ENCODE results near the gene NLRC4.

Gene NLRC4

DNA sequence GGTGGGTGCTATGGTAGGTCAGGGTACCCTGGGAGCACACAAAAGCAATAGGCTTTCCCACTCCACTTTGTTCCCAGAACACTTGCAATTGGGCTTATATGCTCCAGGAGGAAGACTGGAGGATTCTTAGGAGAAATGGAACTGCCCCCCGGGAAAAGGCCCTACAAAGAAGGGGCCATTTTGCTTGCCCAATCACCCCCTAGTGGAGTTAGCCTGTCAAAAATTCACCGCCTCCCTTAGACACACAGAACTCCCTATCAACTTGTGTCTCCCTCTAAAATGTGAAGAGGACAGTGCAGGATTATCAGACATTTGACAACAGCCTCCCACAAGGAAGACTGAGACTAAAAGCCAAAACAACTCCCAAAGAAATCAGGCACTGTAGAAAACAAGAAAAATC lies 36.5 kb downstream of the NLRC4 start:
- H2BK120ac ChIP-seq (ENCODE audit: low read depth, low read length), result no peak overlapping the region
- no peaks in the 10 kb centered on the region for H3K79me2 ChIP-seq (ENCODE audit: control insufficient read depth, insufficient read depth, low read length)
- no peak overlapping the region for H4K5ac ChIP-seq (ENCODE audit: low read length)
- H3K9ac ChIP-seq (ENCODE audit: low read length), result no peak overlapping the region
- H3K79me1 ChIP-seq (ENCODE audit: low read length), result no peaks in the 10 kb centered on the region
- no peak overlapping the region for H2AK5ac ChIP-seq (ENCODE audit: low read length)
- no peak overlapping the region for H3K18ac ChIP-seq (ENCODE audit: low read length)
- no peak overlapping the region for H3K56ac ChIP-seq (ENCODE audit: low read length)
- H4K8ac ChIP-seq (ENCODE audit: low read depth, low read length), result no peak overlapping the region
- no peak overlapping the region for H3K23ac ChIP-seq (ENCODE audit: low read length)
- no peaks in the 10 kb centered on the region for H3K36me3 ChIP-seq (ENCODE audit: control insufficient read depth, insufficient read depth, low read length)
- no peak overlapping the region for H3K4me2 ChIP-seq (ENCODE audit: low read length)
- H3K4ac ChIP-seq (ENCODE audit: low read depth, low read length), result no peak overlapping the region
- H3K27me3 ChIP-seq (ENCODE audit: insufficient read depth, low read length, poor library complexity), result no peaks in the 10 kb centered on the region
- H2BK5ac ChIP-seq (ENCODE audit: low read length), result no peak overlapping the region
- H3K4me1 ChIP-seq (ENCODE audit: control insufficient read depth, low read depth, low read length), result peaks cover 2% of the 10 kb centered on the region
- no peak overlapping the region for H3K27ac ChIP-seq (ENCODE audit: low read depth, low read length)
- WGBS (ENCODE audit: extremely low coverage, insufficient coverage, low lambda C conversion rate), result no CpG with 5 or more reads among the region's 2 CpGs
- no peak overlapping the region for H3K4me3 ChIP-seq (ENCODE audit: low read length)
- DNase-seq, result no peak
- H2BK15ac ChIP-seq (replicated peaks; ENCODE audit: low read depth), result no peak overlapping the region

DNA sequence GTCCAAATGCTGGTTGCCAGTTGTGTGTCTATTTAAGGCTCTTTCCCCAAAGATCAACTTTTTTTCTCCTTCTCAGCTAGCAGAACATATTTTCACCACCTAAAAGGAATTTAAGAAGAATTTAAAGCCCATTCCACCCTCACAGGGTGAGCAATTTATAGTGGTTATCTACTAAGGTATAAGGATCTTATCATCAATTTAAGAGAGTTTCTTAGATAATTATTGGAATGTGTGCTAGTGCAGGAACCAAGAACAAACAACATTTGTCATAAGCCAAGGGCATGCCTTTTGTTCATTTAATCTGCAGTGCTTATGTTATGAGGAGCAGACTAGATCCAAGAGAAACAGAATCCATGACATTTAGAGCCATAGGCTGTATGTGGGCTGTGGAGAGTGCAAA lies 37.2 kb downstream of the NLRC4 start:
- H2BK15ac ChIP-seq (replicated peaks; ENCODE audit: low read depth), result no peak overlapping the region
- no peak overlapping the region for H4K5ac ChIP-seq (ENCODE audit: low read length)
- H3K79me1 ChIP-seq (ENCODE audit: low read length), result no peaks in the 10 kb centered on the region
- H3K56ac ChIP-seq (ENCODE audit: low read length), result no peak overlapping the region
- no peak overlapping the region for H4K8ac ChIP-seq (ENCODE audit: low read depth, low read length)
- H3K23ac ChIP-seq (ENCODE audit: low read length), result no peak overlapping the region
- H3K4me1 ChIP-seq (ENCODE audit: control insufficient read depth, low read depth, low read length), result peaks cover 2% of the 10 kb centered on the region
- no peak overlapping the region for H3K9ac ChIP-seq (ENCODE audit: low read length)
- peaks cover 2% of the 10 kb centered on the region for H3K36me3 ChIP-seq (ENCODE audit: control insufficient read depth, insufficient read depth, low read length)
- no peak overlapping the region for H3K18ac ChIP-seq (ENCODE audit: low read length)
- H3K4ac ChIP-seq (ENCODE audit: low read depth, low read length), result no peak overlapping the region
- H2AK5ac ChIP-seq (ENCODE audit: low read length), result no peak overlapping the region
- H3K79me2 ChIP-seq (ENCODE audit: control insufficient read depth, insufficient read depth, low read length), result no peaks in the 10 kb centered on the region
- no peaks in the 10 kb centered on the region for H3K27me3 ChIP-seq (ENCODE audit: insufficient read depth, low read length, poor library complexity)
- H3K4me3 ChIP-seq (ENCODE audit: low read length), result no peak overlapping the region
- H2BK120ac ChIP-seq (ENCODE audit: low read depth, low read length), result no peak overlapping the region
- DNase-seq, result no peak
- no peak overlapping the region for H2BK5ac ChIP-seq (ENCODE audit: low read length)
- no peak overlapping the region for H3K27ac ChIP-seq (ENCODE audit: low read depth, low read length)
- H3K4me2 ChIP-seq (ENCODE audit: low read length), result no peak overlapping the region

DNA sequence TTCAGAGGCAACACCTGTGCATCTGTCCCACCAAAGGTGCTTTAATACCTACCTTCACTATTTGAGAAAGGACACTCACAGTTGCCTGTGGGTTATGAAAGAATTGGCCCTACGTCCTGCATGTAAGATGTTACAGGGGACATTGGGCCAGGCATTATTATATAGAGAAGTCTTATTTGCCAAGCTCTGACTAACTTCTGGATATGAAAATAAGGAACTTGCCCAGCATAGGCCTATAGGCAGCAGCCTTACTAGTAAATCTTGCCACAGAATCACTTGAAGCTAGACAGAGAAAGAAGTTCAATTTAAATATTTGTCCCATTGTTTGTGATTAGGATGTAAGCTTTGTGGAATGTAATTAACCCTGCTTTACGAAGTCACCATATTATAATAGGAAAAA lies 41.7 kb downstream of the NLRC4 start:
- H2BK5ac ChIP-seq (ENCODE audit: low read length), result no peak overlapping the region
- H3K4me1 ChIP-seq (ENCODE audit: control insufficient read depth, low read depth, low read length), result no peaks in the 10 kb centered on the region
- no peaks in the 10 kb centered on the region for H3K79me2 ChIP-seq (ENCODE audit: control insufficient read depth, insufficient read depth, low read length)
- no peak overlapping the region for H3K4me3 ChIP-seq (ENCODE audit: low read length)
- WGBS (ENCODE audit: extremely low coverage, insufficient coverage, low lambda C conversion rate), result no CpG with 5 or more reads among the region's 2 CpGs
- no peak overlapping the region for H2BK120ac ChIP-seq (ENCODE audit: low read depth, low read length)
- no peak overlapping the region for H3K4ac ChIP-seq (ENCODE audit: low read depth, low read length)
- no peak overlapping the region for H4K8ac ChIP-seq (ENCODE audit: low read depth, low read length)
- H3K4me2 ChIP-seq (ENCODE audit: low read length), result no peak overlapping the region
- H3K27me3 ChIP-seq (ENCODE audit: insufficient read depth, low read length, poor library complexity), result no peaks in the 10 kb centered on the region
- peaks cover 4% of the 10 kb centered on the region for H3K36me3 ChIP-seq (ENCODE audit: control insufficient read depth, insufficient read depth, low read length)
- H3K56ac ChIP-seq (ENCODE audit: low read length), result no peak overlapping the region
- H3K18ac ChIP-seq (ENCODE audit: low read length), result no peak overlapping the region
- no peak overlapping the region for H2AK5ac ChIP-seq (ENCODE audit: low read length)
- no peak for DNase-seq
- no peak overlapping the region for H3K9ac ChIP-seq (ENCODE audit: low read length)
- no peak overlapping the region for H3K27ac ChIP-seq (ENCODE audit: low read depth, low read length)
- no peaks in the 10 kb centered on the region for H3K79me1 ChIP-seq (ENCODE audit: low read length)
- H4K5ac ChIP-seq (ENCODE audit: low read length), result no peak overlapping the region
- H2BK15ac ChIP-seq (replicated peaks; ENCODE audit: low read depth), result no peak overlapping the region
- no peak overlapping the region for H3K23ac ChIP-seq (ENCODE audit: low read length)

DNA sequence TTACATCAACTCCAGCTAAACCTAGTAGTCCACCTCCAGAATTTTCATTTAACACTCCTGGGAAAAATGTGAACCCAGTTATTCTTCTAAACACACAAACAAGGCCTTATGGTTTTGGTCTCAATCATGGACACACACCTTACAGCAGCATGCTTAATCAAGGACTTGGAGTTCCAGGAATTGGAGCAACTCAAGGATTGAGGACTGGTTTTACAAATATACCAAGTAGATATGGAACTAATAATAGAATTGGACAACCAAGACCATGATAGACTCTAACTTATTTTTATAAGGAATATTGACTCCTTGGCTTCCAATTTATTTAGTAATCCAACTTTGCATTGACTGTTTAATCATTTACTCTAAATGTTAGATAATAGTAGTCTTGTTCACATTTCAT lies 44.2 kb downstream of the NLRC4 start:
- Histone ChIP-seq H3K9ac (ENCODE audit: low read length) (no peak overlapping the region), H3K18ac (ENCODE audit: low read length) (no peak overlapping the region), H4K8ac (ENCODE audit: low read depth, low read length) (no peak overlapping the region), H4K5ac (ENCODE audit: low read length) (no peak overlapping the region), H3K36me3 (ENCODE audit: control insufficient read depth, insufficient read depth, low read length) (peaks cover 4% of the 10 kb centered on the region), H3K4me1 (ENCODE audit: control insufficient read depth, low read depth, low read length) (no peaks in the 10 kb centered on the region), H2BK120ac (ENCODE audit: low read depth, low read length) (no peak overlapping the region), H3K4me3 (ENCODE audit: low read length) (no peak overlapping the region), H3K23ac (ENCODE audit: low read length) (no peak overlapping the region), H2AK5ac (ENCODE audit: low read length) (no peak overlapping the region), H3K27ac (ENCODE audit: low read depth, low read length) (no peak overlapping the region), H2BK5ac (ENCODE audit: low read length) (no peak overlapping the region), H3K56ac (ENCODE audit: low read length) (no peak overlapping the region), H3K79me1 (ENCODE audit: low read length) (no peaks in the 10 kb centered on the region), H2BK15ac (replicated peaks; ENCODE audit: low read depth) (no peak overlapping the region), H3K4me2 (ENCODE audit: low read length) (no peak overlapping the region), H3K27me3 (ENCODE audit: insufficient read depth, low read length, poor library complexity) (no peaks in the 10 kb centered on the region), H3K79me2 (ENCODE audit: control insufficient read depth, insufficient read depth, low read length) (no peaks in the 10 kb centered on the region), H3K4ac (ENCODE audit: low read depth, low read length) (no peak overlapping the region)
- no peak for DNase-seq

DNA sequence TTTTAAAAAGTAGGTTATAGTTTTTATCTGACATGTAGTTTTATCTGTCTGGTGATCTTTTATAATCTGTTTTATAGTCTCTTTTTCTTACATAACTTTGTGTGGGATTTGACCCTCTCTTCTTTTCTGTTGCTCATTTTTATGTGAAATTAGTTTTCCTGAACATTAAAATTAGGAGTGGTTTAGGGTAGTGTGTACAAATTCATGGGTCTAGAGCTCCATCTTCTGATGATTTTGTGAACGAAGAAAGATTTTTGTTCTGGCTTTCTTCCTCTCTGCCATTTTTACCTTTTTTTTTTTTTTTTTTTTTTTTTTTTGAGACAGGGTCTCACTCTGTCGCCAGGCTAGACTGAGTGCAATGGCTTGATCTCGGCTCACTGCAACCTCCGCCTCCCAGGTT lies 52.4 kb downstream of the NLRC4 start:
- no peak overlapping the region for H3K4me3 ChIP-seq (ENCODE audit: low read length)
- no CpG with 5 or more reads among the region's 4 CpGs for WGBS (ENCODE audit: extremely low coverage, insufficient coverage, low lambda C conversion rate)
- no peak overlapping the region for H3K18ac ChIP-seq (ENCODE audit: low read length)
- no peaks in the 10 kb centered on the region for H3K27me3 ChIP-seq (ENCODE audit: insufficient read depth, low read length, poor library complexity)
- no peak overlapping the region for H4K5ac ChIP-seq (ENCODE audit: low read length)
- no peak overlapping the region for H3K9ac ChIP-seq (ENCODE audit: low read length)
- no peaks in the 10 kb centered on the region for H3K79me1 ChIP-seq (ENCODE audit: low read length)
- no peaks in the 10 kb centered on the region for H3K4me1 ChIP-seq (ENCODE audit: control insufficient read depth, low read depth, low read length)
- no peak overlapping the region for H4K8ac ChIP-seq (ENCODE audit: low read depth, low read length)
- H3K23ac ChIP-seq (ENCODE audit: low read length), result no peak overlapping the region
- no peaks in the 10 kb centered on the region for H3K36me3 ChIP-seq (ENCODE audit: control insufficient read depth, insufficient read depth, low read length)
- DNase-seq, result no peak
- H2AK5ac ChIP-seq (ENCODE audit: low read length), result no peak overlapping the region
- H2BK15ac ChIP-seq (replicated peaks; ENCODE audit: low read depth), result no peak overlapping the region
- no peak overlapping the region for H3K4me2 ChIP-seq (ENCODE audit: low read length)
- no peak overlapping the region for H2BK120ac ChIP-seq (ENCODE audit: low read depth, low read length)
- no peak overlapping the region for H2BK5ac ChIP-seq (ENCODE audit: low read length)
- no peak overlapping the region for H3K56ac ChIP-seq (ENCODE audit: low read length)
- no peak overlapping the region for H3K4ac ChIP-seq (ENCODE audit: low read depth, low read length)
- H3K79me2 ChIP-seq (ENCODE audit: control insufficient read depth, insufficient read depth, low read length), result no peaks in the 10 kb centered on the region
- H3K27ac ChIP-seq (ENCODE audit: low read depth, low read length), result no peak overlapping the region

DNA sequence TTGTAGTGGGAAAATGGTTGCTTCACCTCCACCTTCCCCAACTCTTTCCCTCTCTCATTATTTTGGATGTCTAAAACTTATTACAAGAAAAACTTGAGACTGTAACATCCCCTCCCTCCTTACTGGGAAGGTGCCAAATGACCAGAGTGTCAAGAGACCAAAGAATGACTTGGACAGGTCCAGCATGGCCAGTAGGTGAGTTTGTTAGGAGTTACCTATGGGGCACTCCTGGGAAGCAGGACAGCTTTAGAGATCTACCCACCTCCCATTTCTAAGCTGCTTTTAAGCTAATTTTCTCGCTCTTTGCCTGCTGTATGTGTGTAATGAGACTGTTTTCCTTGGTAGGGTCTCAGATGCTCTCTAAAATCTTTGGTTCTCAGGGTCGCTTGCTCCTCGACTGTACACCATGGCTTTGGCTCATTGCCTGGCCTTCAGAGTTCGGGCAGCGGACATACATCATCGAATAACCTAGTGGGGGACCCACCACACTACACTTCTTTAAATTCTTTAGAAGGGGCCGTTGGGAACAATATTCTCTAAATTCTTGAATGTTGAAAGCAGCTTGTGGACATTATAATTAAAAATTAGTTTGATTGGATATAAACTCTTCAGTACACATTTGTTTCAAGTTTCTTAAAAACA lies 53.8 kb downstream of the NLRC4 start:
- Histone ChIP-seq H3K4me1 (ENCODE audit: control insufficient read depth, low read depth, low read length) (no peaks in the 10 kb centered on the region), H2BK5ac (ENCODE audit: low read length) (no peak overlapping the region), H3K27ac (ENCODE audit: low read depth, low read length) (no peak overlapping the region), H4K5ac (ENCODE audit: low read length) (no peak overlapping the region), H3K79me2 (ENCODE audit: control insufficient read depth, insufficient read depth, low read length) (no peaks in the 10 kb centered on the region), H3K4me3 (ENCODE audit: low read length) (no peak overlapping the region), H2BK15ac (replicated peaks; ENCODE audit: low read depth) (no peak overlapping the region), H3K79me1 (ENCODE audit: low read length) (no peaks in the 10 kb centered on the region), H4K8ac (ENCODE audit: low read depth, low read length) (no peak overlapping the region), H3K4me2 (ENCODE audit: low read length) (no peak overlapping the region), H3K23ac (ENCODE audit: low read length) (no peak overlapping the region), H2BK120ac (ENCODE audit: low read depth, low read length) (no peak overlapping the region), H3K27me3 (ENCODE audit: insufficient read depth, low read length, poor library complexity) (no peaks in the 10 kb centered on the region), H3K36me3 (ENCODE audit: control insufficient read depth, insufficient read depth, low read length) (no peaks in the 10 kb centered on the region), H2AK5ac (ENCODE audit: low read length) (no peak overlapping the region), H3K56ac (ENCODE audit: low read length) (no peak overlapping the region), H3K18ac (ENCODE audit: low read length) (no peak overlapping the region), H3K9ac (ENCODE audit: low read length) (no peak overlapping the region), H3K4ac (ENCODE audit: low read depth, low read length) (no peak overlapping the region)
- no peak for DNase-seq
- WGBS (ENCODE audit: extremely low coverage, insufficient coverage, low lambda C conversion rate), result no CpG with 5 or more reads among the region's 7 CpGs
